Activated T-cell treated with anti-CD3 and anti-CD28 coated beads, Interleukin-2, amount 50 U/mL, for 4 hours (primary cell): ENCODE data around the gene FPGS. TPM values are rescaled to one million over a fixed set of nuclear protein-coding genes. Genes with fewer than 3 reads are reported as not detected.

Source experiments
- ATAC-seq, 2 donors: fragments of 200-7000 bp; cut with Tn5 transposase; one replicate each; pipeline ENCODE4 v1.10.0; 2021
- DNase-seq: peaks from one replicate; pipeline ENCODE4 v3.0.0-alpha.2; 2020
- H3K27me3 Mint-ChIP-seq: one replicate; pipeline ENCODE4 v1.8.0; 2021; ENCODE audit warnings: low read depth, mixed read lengths
- H3K36me3 Mint-ChIP-seq: one replicate; pipeline ENCODE4 v1.8.0; 2022; ENCODE audit warnings: mixed read lengths; ENCODE audit not compliant: insufficient read depth
- H3K4me1 Mint-ChIP-seq: one replicate; pipeline ENCODE4 v1.8.0; 2021; ENCODE audit warnings: low read depth, mixed read lengths
- H3K4me3 Mint-ChIP-seq: one replicate; pipeline ENCODE4 v1.8.0; 2021; ENCODE audit warnings: mild to moderate bottlenecking, moderate library complexity, mixed read lengths
- H3K9me3 Mint-ChIP-seq: one replicate; pipeline ENCODE4 v1.8.0; 2021; ENCODE audit warnings: mixed read lengths
- total RNA-seq, 3 donors: library from RNA; stranded (reverse); gene quantifications; one replicate each; pipeline ENCODE4 v1.2.1, GENCODE V29; 2021

The FPGS gene
- total RNA-seq, 3 donors from 2014 or later: 137 to 149 (median 141) TPM

- Mint-ChIP-seq H3K9me3 (no peaks in the 10 kb centered on the region), H3K36me3 (peaks cover 12% of the 10 kb centered on the region), H3K4me3 (no peak overlapping the region), H3K27me3 (no peaks in the 10 kb centered on the region), H3K4me1 (peaks cover 11% of the 10 kb centered on the region)
- ATAC-seq: no peak
- no peak for DNase-seq
Observed at GRCh38 chr9:127808347-127809001, 5.8 kb downstream of the FPGS start.

- ATAC-seq (peak; percentile 39 to 49), DNase-seq (no peak)
- Mint-ChIP-seq H3K27me3 (no peaks in the 10 kb centered on the region), H3K4me1 (peaks cover 8% of the 10 kb centered on the region), H3K36me3 (peaks cover 12% of the 10 kb centered on the region), H3K9me3 (no peaks in the 10 kb centered on the region), H3K4me3 (no peak overlapping the region)
Observed at GRCh38 chr9:127809002-127809539, 6.4 kb downstream of the FPGS start.

GRCh38 chr9:127809540-127810377, 7.1 kb downstream of the FPGS start:
- H3K36me3 Mint-ChIP-seq: peaks cover 12% of the 10 kb centered on the region
- DNase-seq (no peak), ATAC-seq (no peak)

GRCh38 chr9:127810378-127811187, 7.9 kb downstream of the FPGS start:
- no peak for ATAC-seq
- DNase-seq: no peak
- Mint-ChIP-seq H3K36me3 (peaks cover 11% of the 10 kb centered on the region), H3K27me3 (no peaks in the 10 kb centered on the region), H3K4me3 (no peak overlapping the region), H3K4me1 (peaks cover 3% of the 10 kb centered on the region), H3K9me3 (no peaks in the 10 kb centered on the region)

More at GRCh38 chr9:127809540-127810377, 7.1 kb downstream of the FPGS start:
- Mint-ChIP-seq H3K4me3 (no peak overlapping the region), H3K4me1 (peaks cover 3% of the 10 kb centered on the region), H3K9me3 (no peaks in the 10 kb centered on the region), H3K27me3 (no peaks in the 10 kb centered on the region)

- ATAC-seq (no peak), DNase-seq (no peak)
- Mint-ChIP-seq H3K4me3 (no peak overlapping the region), H3K4me1 (no peaks in the 10 kb centered on the region), H3K9me3 (no peaks in the 10 kb centered on the region), H3K27me3 (no peaks in the 10 kb centered on the region), H3K36me3 (peaks cover 5% of the 10 kb centered on the region)
Observed at GRCh38 chr9:127812011-127812410, 9.3 kb downstream of the FPGS start.

GRCh38 chr9:127812936-127813675, 10.4 kb downstream of the FPGS start:
- no peaks in the 10 kb centered on the region for H3K4me1 Mint-ChIP-seq
- no peak for ATAC-seq

GRCh38 chr9:127813686-127814226, 11.1 kb downstream of the FPGS start:
- DNase-seq: no peak
- Mint-ChIP-seq H3K27me3 (no peaks in the 10 kb centered on the region), H3K9me3 (no peaks in the 10 kb centered on the region), H3K4me1 (no peaks in the 10 kb centered on the region), H3K4me3 (no peak overlapping the region), H3K36me3 (peaks cover 14% of the 10 kb centered on the region)
- ATAC-seq: no peak

More at GRCh38 chr9:127812936-127813675, 10.4 kb downstream of the FPGS start:
- H3K27me3 Mint-ChIP-seq: no peaks in the 10 kb centered on the region
- H3K4me3 Mint-ChIP-seq: no peak overlapping the region
- H3K36me3 Mint-ChIP-seq: peaks cover 10% of the 10 kb centered on the region
- DNase-seq: no peak
- H3K9me3 Mint-ChIP-seq: no peaks in the 10 kb centered on the region

- DNase-seq (no peak), ATAC-seq (no peak)
- Mint-ChIP-seq H3K4me3 (no peak overlapping the region), H3K9me3 (no peaks in the 10 kb centered on the region), H3K27me3 (no peaks in the 10 kb centered on the region), H3K36me3 (peaks cover 12% of the 10 kb centered on the region), H3K4me1 (no peaks in the 10 kb centered on the region)
Observed at GRCh38 chr9:127814619-127815511, 12.2 kb downstream of the FPGS start.

GRCh38 chr9:127815512-127816361, 13.1 kb downstream of the FPGS start:
- Mint-ChIP-seq H3K4me1 (no peaks in the 10 kb centered on the region), H3K9me3 (no peaks in the 10 kb centered on the region), H3K27me3 (no peaks in the 10 kb centered on the region), H3K4me3 (no peak overlapping the region), H3K36me3 (peaks cover 9% of the 10 kb centered on the region)
- ATAC-seq (no peak), DNase-seq (no peak)

- H3K27me3 Mint-ChIP-seq: no peaks in the 10 kb centered on the region
- ATAC-seq (no peak), DNase-seq (no peak)
- peaks cover 11% of the 10 kb centered on the region for H3K36me3 Mint-ChIP-seq
- H3K9me3 Mint-ChIP-seq: no peaks in the 10 kb centered on the region
- H3K4me3 Mint-ChIP-seq: no peak overlapping the region
- no peaks in the 10 kb centered on the region for H3K4me1 Mint-ChIP-seq
Observed at GRCh38 chr9:127816362-127816725, 13.7 kb downstream of the FPGS start.

GRCh38 chr9:127816728-127817127, 14.0 kb downstream of the FPGS start:
- Mint-ChIP-seq H3K36me3 (peaks cover 11% of the 10 kb centered on the region), H3K27me3 (no peaks in the 10 kb centered on the region), H3K4me3 (no peak overlapping the region), H3K9me3 (no peaks in the 10 kb centered on the region), H3K4me1 (no peaks in the 10 kb centered on the region)
- no peak for DNase-seq
- peak; percentile 5 to 25 for ATAC-seq

GRCh38 chr9:127817881-127818434, 15.3 kb downstream of the FPGS start:
- Mint-ChIP-seq H3K4me3 (no peak overlapping the region), H3K27me3 (no peaks in the 10 kb centered on the region), H3K9me3 (no peaks in the 10 kb centered on the region), H3K36me3 (peaks cover 11% of the 10 kb centered on the region), H3K4me1 (no peaks in the 10 kb centered on the region)
- ATAC-seq (no peak), DNase-seq (no peak)
